Measurements from ENCODE around the gene RTTN. TPM values are rescaled to one million over a fixed set of nuclear protein-coding genes. Genes with fewer than 3 reads are reported as not detected.

RTTN gene
- total and polyA plus RNA-seq, 9 of the 15 experiments (the other 6 are each of a cell fraction or from before 2014, with no cell fraction given) = 3.1 to 18.3 (median 10.6) TPM

- 0% methylated on average over 2 of the region's 2 CpGs for WGBS (ENCODE audit: insufficient coverage, low coverage, missing lambda C conversion rate)
- Histone ChIP-seq H3K27ac (ENCODE audit: extremely low read depth, low read depth, low read length) (no peak overlapping the region), H3K9me1 (ENCODE audit: control insufficient read depth, insufficient read depth, low read length) (no peaks in the 10 kb centered on the region), H3K9me3 (replicated peaks; ENCODE audit: control insufficient read depth, insufficient read depth, low read depth, low read length) (no peaks in the 10 kb centered on the region; the same call in 1 of the 2 replicates), H3K4me3 (no peak overlapping the region), H2AFZ (ENCODE audit: low read depth, low read length) (0 out of 2 replicates have a peak overlapping the region, but pooled peaks have one; percentile 41), H3K4me2 (ENCODE audit: insufficient read depth, low read length) (no peak overlapping the region), H4K20me1 (replicated peaks; ENCODE audit: control insufficient read depth, insufficient read depth, low read length) (no peaks in the 10 kb centered on the region), H3K36me3 (ENCODE audit: control insufficient read depth, insufficient read depth, low read length) (peaks cover 17% of the 10 kb centered on the region; the same call in 2 of the 3 replicates), H3K4me1 (replicated peaks in 1 of 2; ENCODE audit: control insufficient read depth in 2 of 2, insufficient read depth in 2 of 2, low read length in 2 of 2) (peaks cover 0 to 33% of the 10 kb centered on the region in 2 experiments; a peak in 3 of 5 replicates), H3K9ac (ENCODE audit: insufficient read depth in 1 of 2, low read depth in 2 of 2, low read length in 2 of 2) (no peak overlapping the region), H3K79me2 (ENCODE audit: control insufficient read depth, insufficient read depth, low read length) (no peaks in the 10 kb centered on the region), H3K27me3 (ENCODE audit: control insufficient read depth in 2 of 2, insufficient read depth in 2 of 2, low read length in 2 of 2) (no peaks in the 10 kb centered on the region)
- peak in 2 of 4 experiments; percentile 10 to 49 for DNase-seq (ENCODE audit: extremely low read depth in 1 of 4, low spot score in 3 of 4)
- intact Hi-C loops (cut with micrococcal nuclease) (no loop called here), in situ Hi-C loops (cut with MboI) (no loop called here)
- CTCF ChIA-PET (ENCODE audit: low intra/inter-chr PET ratio) = no interaction called here
- no peak for FAIRE-seq
- POLR2A ChIA-PET = no interaction called here
- peak; percentile 57 for ATAC-seq
- no TSS peak for BruUV-seq (replicated peaks)
- 0 out of 2 replicates have a peak, but pooled peaks have one; percentile 39 for TF ChIP-seq DPF2 (IDR thresholded peaks at IDR 0.05)
- TF ChIP-seq SMARCA4 (IDR thresholded peaks at IDR 0.05) = 0 out of 2 replicates have a peak, but pooled peaks have one; percentile 17
- TF ChIP-seq RCOR1 (IDR thresholded peaks at IDR 0.05; ENCODE audit: borderline replicate concordance in 1 of 2, low read depth in 2 of 2, low read length in 2 of 2) = 0 out of 4 replicates have a peak, but pooled peaks of 1 of the 2 experiments have one; percentile 26
- no peak for TF ChIP-seq OTX1 (CRISPR knock-in tag; IDR thresholded peaks at IDR 0.05)
- no peak for TF ChIP-seq SPI1 (IDR thresholded peaks at IDR 0.05; ENCODE audit: borderline replicate concordance, low read depth, low read length)
- no peak for TF ChIP-seq FOXP1 (CRISPR knock-in tag; IDR thresholded peaks at IDR 0.05)
- peak; percentile 28; the same call in 1 of the 2 replicates for TF ChIP-seq SOX6 (IDR thresholded peaks at IDR 0.05)
- TF ChIP-seq TAF1 (IDR thresholded peaks at IDR 0.05; ENCODE audit: control insufficient read depth, extremely low read depth, insufficient read depth, low read length, severe bottlenecking) = no peak
- TF ChIP-seq TAF7 (tag; IDR thresholded peaks at IDR 0.05) = no peak
- TF ChIP-seq CBFA2T2 (conservative IDR thresholded peaks at IDR 0.05) = peak; percentile 57; the same call in 1 of the 2 replicates
- TF ChIP-seq MEF2D (tag; conservative IDR thresholded peaks at IDR 0.05; ENCODE audit: low read depth) = 0 out of 2 replicates have a peak, but pooled peaks have one; percentile 33
- TF ChIP-seq, protein P1, sequence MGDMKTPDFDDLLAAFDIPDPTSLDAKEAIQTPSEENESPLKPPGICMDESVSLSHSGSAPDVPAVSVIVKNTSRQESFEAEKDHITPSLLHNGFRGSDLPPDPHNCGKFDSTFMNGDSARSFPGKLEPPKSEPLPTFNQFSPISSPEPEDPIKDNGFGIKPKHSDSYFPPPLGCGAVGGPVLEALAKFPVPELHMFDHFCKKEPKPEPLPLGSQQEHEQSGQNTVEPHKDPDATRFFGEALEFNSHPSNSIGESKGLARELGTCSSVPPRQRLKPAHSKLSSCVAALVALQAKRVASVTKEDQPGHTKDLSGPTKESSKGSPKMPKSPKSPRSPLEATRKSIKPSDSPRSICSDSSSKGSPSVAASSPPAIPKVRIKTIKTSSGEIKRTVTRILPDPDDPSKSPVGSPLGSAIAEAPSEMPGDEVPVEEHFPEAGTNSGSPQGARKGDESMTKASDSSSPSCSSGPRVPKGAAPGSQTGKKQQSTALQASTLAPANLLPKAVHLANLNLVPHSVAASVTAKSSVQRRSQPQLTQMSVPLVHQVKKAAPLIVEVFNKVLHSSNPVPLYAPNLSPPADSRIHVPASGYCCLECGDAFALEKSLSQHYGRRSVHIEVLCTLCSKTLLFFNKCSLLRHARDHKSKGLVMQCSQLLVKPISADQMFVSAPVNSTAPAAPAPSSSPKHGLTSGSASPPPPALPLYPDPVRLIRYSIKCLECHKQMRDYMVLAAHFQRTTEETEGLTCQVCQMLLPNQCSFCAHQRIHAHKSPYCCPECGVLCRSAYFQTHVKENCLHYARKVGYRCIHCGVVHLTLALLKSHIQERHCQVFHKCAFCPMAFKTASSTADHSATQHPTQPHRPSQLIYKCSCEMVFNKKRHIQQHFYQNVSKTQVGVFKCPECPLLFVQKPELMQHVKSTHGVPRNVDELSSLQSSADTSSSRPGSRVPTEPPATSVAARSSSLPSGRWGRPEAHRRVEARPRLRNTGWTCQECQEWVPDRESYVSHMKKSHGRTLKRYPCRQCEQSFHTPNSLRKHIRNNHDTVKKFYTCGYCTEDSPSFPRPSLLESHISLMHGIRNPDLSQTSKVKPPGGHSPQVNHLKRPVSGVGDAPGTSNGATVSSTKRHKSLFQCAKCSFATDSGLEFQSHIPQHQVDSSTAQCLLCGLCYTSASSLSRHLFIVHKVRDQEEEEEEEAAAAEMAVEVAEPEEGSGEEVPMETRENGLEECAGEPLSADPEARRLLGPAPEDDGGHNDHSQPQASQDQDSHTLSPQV (IDR thresholded peaks at IDR 0.05) = peak; percentile 62
- 0 out of 2 replicates have a peak, but pooled peaks have one; percentile 29 for TF ChIP-seq NCOR1 (IDR thresholded peaks at IDR 0.05)
- no peak for TF ChIP-seq SAFB (IDR thresholded peaks at IDR 0.05; ENCODE audit: borderline replicate concordance, low read depth, low read length)
- TF ChIP-seq JUND (IDR thresholded peaks at IDR 0.05; ENCODE audit: borderline replicate concordance, low read depth, low read length) = 0 out of 2 replicates have a peak, but pooled peaks have one; percentile 12
- no peak; the same call in 2 of the 3 replicates for TF ChIP-seq JUND (tag; IDR thresholded peaks at IDR 0.05; ENCODE audit: borderline replicate concordance, low read depth, low read length)
- TF ChIP-seq ILF3 (IDR thresholded peaks at IDR 0.05; ENCODE audit: borderline replicate concordance) = no peak
- peak; percentile 73 for TF ChIP-seq EP300 (IDR thresholded peaks at IDR 0.05; ENCODE audit: low read length)
- TF ChIP-seq NR3C1 (CRISPR knock-in tag; IDR thresholded peaks at IDR 0.05) = no peak
- no peak for TF ChIP-seq TAF9B (IDR thresholded peaks at IDR 0.05; ENCODE audit: partially characterized antibody)
- no peak for TF ChIP-seq MAFF (IDR thresholded peaks at IDR 0.05; ENCODE audit: low read length)
Observed at GRCh38 chr18:70024093-70024492, 181.4 kb downstream of the RTTN start.
